GM20000 (cell line): ENCODE measurements around the gene RBM8A.

Experiments
- DNase-seq: peaks from one replicate; pipeline ENCODE4 v3.0.0; 2012; ENCODE audit warnings: low spot score
- CTCF ChIP-seq: IDR thresholded peaks from 2 replicates; pipeline ENCODE4 v1.5.1; 2012; ENCODE audit warnings: mild to moderate bottlenecking, control low read depth; ENCODE audit errors: extremely low read depth, missing control alignments

Gene RBM8A

DNA sequence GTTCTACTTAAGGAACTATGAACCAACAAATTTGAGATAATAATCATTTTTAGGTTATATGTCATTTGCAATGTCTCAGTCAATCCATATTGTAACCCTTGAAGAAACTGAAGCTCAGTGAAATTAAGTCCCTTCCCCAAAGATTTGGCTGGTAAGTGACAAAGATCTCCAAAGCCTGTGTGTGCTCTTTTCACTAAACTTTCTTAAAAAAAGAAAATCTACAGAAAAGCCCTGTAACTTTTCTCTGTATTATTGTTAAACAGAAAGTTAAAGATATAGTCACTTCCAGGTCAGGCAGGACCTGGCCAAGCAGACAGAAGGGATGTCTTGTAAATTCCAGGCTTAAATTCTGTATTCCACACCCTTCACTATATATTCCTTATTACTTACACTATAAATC is 29.1 kb upstream of the RBM8A start:
- no peak for DNase-seq
- TF ChIP-seq CTCF, result no peak

DNA sequence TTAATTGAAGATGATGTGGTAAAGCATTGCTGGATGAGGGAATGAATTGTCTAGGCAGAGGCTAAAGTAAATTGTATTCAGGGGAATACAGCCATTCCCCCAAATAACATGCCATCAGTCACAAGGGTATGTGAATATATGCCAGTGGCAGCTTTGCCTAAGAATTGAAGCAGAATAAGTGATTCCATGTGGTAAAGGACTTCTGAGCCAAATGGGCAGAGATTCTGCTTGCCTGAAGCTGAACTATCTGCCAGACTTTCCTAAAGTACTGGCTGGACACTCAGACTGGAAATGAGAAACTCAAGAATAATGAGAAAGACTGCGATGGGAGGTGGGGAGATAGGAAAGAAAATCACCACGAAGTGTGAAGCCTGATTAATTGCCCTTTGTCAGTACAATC is 28.2 kb upstream of the RBM8A start:
- DNase-seq, result no peak
- TF ChIP-seq CTCF, result no peak

- no peak for TF ChIP-seq CTCF
- no peak for DNase-seq
Measured at GRCh38 chr1:145953861-145954260, 26.6 kb upstream of the RBM8A start.

DNA sequence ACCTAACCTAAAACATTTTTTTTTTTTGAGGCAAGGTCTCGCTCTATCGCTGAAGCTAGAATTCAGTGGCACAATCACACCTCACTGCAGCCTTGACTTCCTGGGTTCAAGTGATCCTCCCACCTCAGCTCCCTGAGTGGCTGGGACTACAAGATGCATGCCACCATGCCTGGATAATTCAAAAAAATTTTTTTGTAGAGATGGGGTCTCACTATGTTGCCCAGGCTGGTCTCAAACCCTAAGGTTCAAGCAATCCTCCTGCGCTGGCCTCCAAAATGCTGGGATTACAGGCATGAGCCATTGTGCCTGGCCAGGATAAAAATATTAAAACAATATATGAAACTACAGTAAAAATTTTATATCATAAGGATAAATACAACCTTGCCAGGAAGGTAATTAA is 25.6 kb upstream of the RBM8A start:
- no peak for TF ChIP-seq CTCF
- DNase-seq, result no peak

GRCh38 chr1:145951526-145951925 is 24.2 kb upstream of the RBM8A start:
- TF ChIP-seq CTCF, result no peak
- no peak for DNase-seq

GRCh38 chr1:145949219-145949618 is 21.9 kb upstream of the RBM8A start:
- no peak for TF ChIP-seq CTCF
- no peak for DNase-seq

DNA sequence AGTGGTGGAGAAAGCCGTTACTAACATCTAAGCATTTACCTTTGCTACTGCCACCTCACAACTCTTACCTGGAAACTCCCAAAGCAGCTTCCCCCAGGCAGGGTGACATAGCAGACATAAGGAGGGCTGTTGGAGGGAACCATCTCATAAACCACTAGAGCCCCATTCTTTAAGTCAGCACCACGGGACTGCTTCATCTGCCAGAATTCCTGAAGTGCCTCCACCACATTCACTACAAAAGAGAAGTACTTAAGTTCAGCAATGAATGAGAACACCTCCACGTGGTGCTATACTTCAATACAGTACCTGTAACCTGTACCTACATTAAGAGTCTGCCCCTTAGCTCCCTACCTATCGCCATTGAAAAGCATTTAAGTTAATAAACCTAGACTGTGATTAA is 20.3 kb upstream of the RBM8A start:
- DNase-seq, result no peak
- TF ChIP-seq CTCF, result no peak

- DNase-seq, result no peak
- no peak for TF ChIP-seq CTCF
Measured at GRCh38 chr1:145946477-145946986, 19.2 kb upstream of the RBM8A start.
